ENCODE measurements around the gene TXNDC11. TPM values are rescaled to one million over a fixed set of nuclear protein-coding genes. Genes with fewer than 3 reads are reported as not detected.

Gene TXNDC11
- total RNA-seq, 4 donors from 2014 or later: 69.3 to 89.4 (median 76.9) TPM

DNA sequence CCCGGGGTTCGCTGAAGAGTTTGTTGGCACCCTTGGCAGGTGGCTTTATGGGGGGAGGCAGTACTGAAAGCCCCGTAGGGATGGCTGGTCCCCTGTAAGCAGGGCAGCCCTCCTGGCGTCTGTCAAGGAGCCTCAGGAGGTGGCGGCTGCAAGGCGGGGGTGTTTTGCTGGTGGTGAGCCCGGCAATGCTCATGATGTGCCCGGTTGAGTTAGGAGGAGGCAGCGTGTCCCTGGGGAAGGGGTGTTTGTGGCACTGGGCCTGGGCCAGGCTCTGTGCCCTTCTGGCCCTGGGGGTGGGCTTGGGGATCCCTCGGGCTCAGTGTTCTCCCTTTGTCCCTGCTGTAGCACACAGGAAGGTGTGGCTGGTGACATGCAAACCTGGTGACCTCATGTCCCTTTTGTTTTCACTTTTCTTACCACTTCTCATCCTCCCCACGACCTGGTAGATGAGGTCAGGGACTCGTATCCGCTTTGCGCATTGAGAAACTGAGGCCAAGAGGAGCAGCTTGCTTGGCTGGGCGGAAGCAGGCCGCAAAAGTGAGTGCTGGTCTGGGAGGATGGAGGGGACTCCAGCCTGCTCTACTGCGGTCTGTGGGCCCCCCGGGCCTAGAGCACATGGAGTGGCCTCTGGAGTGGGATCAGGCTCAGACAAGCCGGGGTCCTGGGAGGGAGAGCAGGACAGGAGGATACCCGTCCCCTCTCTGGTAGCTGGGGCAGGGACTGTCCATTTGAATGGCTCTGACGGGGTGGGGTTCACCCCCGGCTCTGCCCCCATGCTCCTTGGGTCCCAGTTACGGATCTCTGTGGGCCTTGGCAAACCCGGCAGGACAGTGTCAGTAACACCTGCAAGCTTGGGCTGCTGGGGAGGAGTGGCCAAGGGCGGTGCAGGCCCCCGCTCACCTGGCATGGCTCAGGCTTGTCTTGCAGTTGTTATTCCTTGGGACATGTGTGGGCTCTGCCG, 72.2 kb downstream of the TXNDC11 start:
- H3K4me3 ChIP-seq: peak overlapping the region in 3 of 4 donors; percentile 88 to 92 (median 88)
- DNase-seq: peak in 2 of 3 donors; percentile 72 to 81
- TF ChIP-seq, protein P1, sequence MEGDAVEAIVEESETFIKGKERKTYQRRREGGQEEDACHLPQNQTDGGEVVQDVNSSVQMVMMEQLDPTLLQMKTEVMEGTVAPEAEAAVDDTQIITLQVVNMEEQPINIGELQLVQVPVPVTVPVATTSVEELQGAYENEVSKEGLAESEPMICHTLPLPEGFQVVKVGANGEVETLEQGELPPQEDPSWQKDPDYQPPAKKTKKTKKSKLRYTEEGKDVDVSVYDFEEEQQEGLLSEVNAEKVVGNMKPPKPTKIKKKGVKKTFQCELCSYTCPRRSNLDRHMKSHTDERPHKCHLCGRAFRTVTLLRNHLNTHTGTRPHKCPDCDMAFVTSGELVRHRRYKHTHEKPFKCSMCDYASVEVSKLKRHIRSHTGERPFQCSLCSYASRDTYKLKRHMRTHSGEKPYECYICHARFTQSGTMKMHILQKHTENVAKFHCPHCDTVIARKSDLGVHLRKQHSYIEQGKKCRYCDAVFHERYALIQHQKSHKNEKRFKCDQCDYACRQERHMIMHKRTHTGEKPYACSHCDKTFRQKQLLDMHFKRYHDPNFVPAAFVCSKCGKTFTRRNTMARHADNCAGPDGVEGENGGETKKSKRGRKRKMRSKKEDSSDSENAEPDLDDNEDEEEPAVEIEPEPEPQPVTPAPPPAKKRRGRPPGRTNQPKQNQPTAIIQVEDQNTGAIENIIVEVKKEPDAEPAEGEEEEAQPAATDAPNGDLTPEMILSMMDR (IDR thresholded peaks at IDR 0.05): no peak
- no peak for TF ChIP-seq POLR2A (IDR thresholded peaks at IDR 0.05)
- H3K36me3 ChIP-seq: no peaks in the 10 kb centered on the region
- peak overlapping the region; percentile 45 to 90 (median 73) for H3K27ac ChIP-seq
- H3K27me3 ChIP-seq: no peaks in the 10 kb centered on the region
- no peaks in the 10 kb centered on the region for H3K9me3 ChIP-seq
- peaks cover 2 to 63% (median 40%) of the 10 kb centered on the region in 4 donors for H3K4me1 ChIP-seq

- Histone ChIP-seq H3K27ac (peak overlapping the region; percentile 45 to 90 (median 73)), H3K9me3 (no peaks in the 10 kb centered on the region), H3K4me3 (peak overlapping the region; percentile 82 to 92 (median 88)), H3K27me3 (no peaks in the 10 kb centered on the region), H3K36me3 (no peaks in the 10 kb centered on the region), H3K4me1 (peaks cover 0 to 55% (median 36%) of the 10 kb centered on the region in 4 donors)
- peak in 2 of 3 donors; percentile 72 to 73 for DNase-seq
- TF ChIP-seq POLR2A (IDR thresholded peaks at IDR 0.05): no peak
Measured at GRCh38 chr16:11669380-11670146, 73.1 kb downstream of the TXNDC11 start.

DNA sequence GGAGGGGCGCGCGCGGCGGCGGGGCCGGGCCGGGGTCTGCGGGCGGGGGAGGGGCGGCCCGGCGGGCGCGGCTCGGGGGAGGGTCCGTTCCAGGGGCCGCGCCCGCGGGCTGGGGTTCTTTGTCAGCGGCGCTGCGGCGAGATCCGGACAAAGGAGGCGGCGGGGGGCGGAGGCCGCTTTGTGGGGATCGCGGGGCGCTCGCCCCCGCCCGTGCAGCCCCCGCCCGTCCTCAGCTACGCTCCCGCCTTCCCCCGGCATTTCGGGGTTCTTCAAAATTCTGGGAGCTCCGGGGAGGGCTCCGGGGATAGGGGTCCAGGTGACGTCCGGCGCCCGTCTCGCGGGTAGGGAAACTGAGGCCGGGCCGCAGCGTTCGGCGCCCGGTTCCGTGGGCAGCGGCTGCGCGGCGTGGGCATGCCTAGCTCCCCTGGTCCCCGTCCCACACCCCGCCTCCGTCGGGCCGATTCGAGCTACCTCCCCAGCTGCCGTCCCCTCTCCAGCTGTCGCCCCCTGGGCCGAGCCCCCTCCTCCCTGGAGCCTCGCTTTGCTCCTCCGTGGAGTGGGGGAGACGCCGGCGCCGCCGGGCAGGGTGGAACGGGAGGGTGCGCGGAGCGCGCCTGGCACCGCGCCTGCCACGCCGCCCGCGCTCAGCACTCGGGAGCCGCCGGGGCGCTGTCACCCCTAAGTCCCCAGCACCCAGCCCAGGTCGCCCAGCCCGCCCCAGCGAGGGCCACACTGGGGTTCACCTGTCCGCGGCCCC, 73.9 kb downstream of the TXNDC11 start:
- TF ChIP-seq, protein P1 (IDR thresholded peaks at IDR 0.05): no peak
- no peak for TF ChIP-seq POLR2A (IDR thresholded peaks at IDR 0.05)
- H3K9me3 ChIP-seq: no peaks in the 10 kb centered on the region
- H3K27me3 ChIP-seq: no peaks in the 10 kb centered on the region
- H3K27ac ChIP-seq: peak overlapping the region; percentile 45 to 90 (median 73)
- H3K4me1 ChIP-seq: peaks cover 0 to 47% (median 30%) of the 10 kb centered on the region in 4 donors
- peak overlapping the region; percentile 82 to 92 (median 88) for H3K4me3 ChIP-seq
- H3K36me3 ChIP-seq: no peaks in the 10 kb centered on the region
- peak in 1 of 3 donors; percentile 54 for DNase-seq

DNA sequence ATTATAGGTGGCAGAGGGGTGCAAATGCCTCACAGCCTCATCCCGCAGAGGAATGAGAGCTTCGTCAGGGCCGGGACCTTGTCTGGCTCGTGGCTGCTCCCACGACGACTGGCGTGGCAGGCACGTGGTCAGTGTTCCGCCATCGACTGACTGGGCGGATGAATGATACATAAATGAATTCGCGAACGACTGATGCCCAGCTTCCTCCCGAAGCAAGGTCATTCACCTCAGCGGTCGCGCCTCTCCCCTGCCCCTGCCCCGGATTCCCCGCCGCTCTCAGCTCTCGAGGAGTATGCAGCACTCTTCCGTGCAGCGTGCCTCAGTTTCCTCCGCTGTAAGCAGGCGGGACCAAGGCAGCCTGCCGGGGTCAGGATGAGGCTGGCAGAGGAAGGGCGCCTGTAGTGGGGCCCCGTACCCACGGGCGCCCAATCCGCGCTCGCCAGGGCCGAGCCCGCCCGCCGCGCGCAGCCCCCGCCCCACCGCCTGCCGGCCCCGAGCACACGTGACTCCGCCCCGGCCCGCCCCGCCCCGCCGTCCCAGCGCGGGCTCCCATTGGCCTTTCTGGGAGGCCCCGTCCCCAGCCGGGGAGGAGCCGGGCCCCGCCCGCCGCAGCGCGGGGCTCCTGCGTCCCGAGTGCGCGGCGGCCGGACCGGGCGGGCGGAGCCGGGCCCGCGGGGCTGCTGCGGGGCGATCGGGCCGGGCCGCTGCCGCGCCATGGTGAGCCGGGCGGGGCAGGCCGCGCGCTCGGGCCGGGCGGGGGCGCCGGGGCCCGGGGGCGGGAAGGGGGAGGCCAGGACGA, 74.6 kb downstream of the TXNDC11 start, which contains the start of gene SNN:
Gene SNN (plus strand): TSS at position 632 of the 799 bp plus-strand sequence. CDS start 7,605 bp downstream, outside the sequence.
- peak; percentile 86 to 95 (median 89) for DNase-seq
- Histone ChIP-seq H3K36me3 (no peaks in the 10 kb centered on the region), H3K27ac (peak within 1 kb of the TSS; percentile 45 to 90 (median 73)), H3K27me3 (no peaks in the 10 kb centered on the region), H3K4me3 (peak within 1 kb of the TSS; percentile 82 to 92 (median 88)), H3K4me1 (peaks cover 0 to 40% (median 27%) of the 10 kb centered on the region in 4 donors), H3K9me3 (no peaks in the 10 kb centered on the region)
- TF ChIP-seq, protein P1 (IDR thresholded peaks at IDR 0.05): no peak
- TF ChIP-seq POLR2A (IDR thresholded peaks at IDR 0.05): no peak

- H3K27me3 ChIP-seq: no peaks in the 10 kb centered on the region
- peaks cover 0 to 33% (median 22%) of the 10 kb centered on the region in 4 donors for H3K4me1 ChIP-seq
- no peaks in the 10 kb centered on the region for H3K36me3 ChIP-seq
- H3K9me3 ChIP-seq: no peaks in the 10 kb centered on the region
- TF ChIP-seq, protein P1 (IDR thresholded peaks at IDR 0.05): no peak
- TF ChIP-seq POLR2A (IDR thresholded peaks at IDR 0.05): no peak
- DNase-seq: no peak
- H3K27ac ChIP-seq: peak overlapping the region in 2 of 4 donors; percentile 46 to 81
- peak overlapping the region in 2 of 4 donors; percentile 65 to 88 for H3K4me3 ChIP-seq
Measured at GRCh38 chr16:11667221-11667823, 75.3 kb downstream of the TXNDC11 start.
